ENCODE results near the gene SLC6A14. TPM values are rescaled to one million over a fixed set of nuclear protein-coding genes. Genes with fewer than 3 reads are reported as not detected.

Gene SLC6A14, protein sequence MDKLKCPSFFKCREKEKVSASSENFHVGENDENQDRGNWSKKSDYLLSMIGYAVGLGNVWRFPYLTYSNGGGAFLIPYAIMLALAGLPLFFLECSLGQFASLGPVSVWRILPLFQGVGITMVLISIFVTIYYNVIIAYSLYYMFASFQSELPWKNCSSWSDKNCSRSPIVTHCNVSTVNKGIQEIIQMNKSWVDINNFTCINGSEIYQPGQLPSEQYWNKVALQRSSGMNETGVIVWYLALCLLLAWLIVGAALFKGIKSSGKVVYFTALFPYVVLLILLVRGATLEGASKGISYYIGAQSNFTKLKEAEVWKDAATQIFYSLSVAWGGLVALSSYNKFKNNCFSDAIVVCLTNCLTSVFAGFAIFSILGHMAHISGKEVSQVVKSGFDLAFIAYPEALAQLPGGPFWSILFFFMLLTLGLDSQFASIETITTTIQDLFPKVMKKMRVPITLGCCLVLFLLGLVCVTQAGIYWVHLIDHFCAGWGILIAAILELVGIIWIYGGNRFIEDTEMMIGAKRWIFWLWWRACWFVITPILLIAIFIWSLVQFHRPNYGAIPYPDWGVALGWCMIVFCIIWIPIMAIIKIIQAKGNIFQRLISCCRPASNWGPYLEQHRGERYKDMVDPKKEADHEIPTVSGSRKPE
- total RNA-seq (2022; extraction: Qiagen RNA extraction): not detected in 5 replicates

DNA sequence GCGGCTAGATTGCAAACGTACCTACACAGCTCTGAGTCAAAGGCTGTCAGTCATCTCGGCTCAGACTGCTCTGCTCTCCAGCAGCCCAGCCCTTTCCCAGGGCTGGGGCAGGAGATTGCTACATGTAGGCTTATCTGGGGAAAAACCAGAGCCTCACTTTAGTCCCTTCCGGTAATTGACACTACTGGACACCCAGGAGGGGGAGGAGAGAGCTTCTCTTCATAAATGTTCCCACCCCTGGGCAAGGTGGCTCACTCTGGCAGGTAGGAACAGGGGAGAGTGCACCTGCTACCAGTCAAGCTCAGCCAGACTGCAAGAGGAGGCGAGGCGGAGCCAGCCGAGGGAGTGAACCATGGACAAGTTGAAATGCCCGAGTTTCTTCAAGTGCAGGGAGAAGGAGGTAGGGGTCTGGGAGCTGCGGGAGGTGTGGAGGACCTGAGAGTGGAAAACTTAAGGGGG, at the start of gene SLC6A14:
Gene SLC6A14, plus strand, starts transcription at position 249 of the 459 bp plus-strand sequence. Its CDS starts 104 bp downstream, at position 353.

DNA sequence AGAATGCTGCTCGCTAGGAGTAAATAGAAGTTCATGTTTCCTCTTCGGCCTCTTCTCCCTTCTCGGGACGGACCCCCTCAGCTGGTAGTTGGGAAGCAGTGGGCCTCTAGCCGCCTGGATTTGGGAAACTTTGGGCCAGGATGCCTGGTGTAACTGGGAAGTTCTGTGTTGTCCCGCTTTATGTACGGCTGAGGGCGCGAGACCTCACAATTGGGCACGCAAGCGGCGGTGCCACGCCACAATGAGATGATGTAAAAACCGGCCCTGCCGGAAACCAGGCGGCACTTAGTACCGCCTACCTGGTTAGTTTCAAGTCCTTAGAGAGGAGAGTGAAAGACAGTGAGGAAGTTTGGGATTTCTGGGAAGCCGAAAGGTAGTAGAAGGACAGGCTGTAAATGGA, 26.4 kb downstream of the SLC6A14 start, which contains the start of gene CT83:
Gene CT83, minus strand, starts transcription at position 155 of the 400 bp plus-strand sequence. Its CDS starts 120 bp downstream, at position 35.

Other genes with a start within 250 kb of the SLC6A14 start
- not detected in 5 replicates for gene CT83, start 26.4 kb downstream of the SLC6A14 start, total RNA-seq (2022; extraction: Qiagen RNA extraction)

All from A549 treated with AZD2906 at 1 μM for 4 hours (cell line).